Measurements from ENCODE around the gene IMPG2. TPM values are rescaled to one million over a fixed set of nuclear protein-coding genes. Genes with fewer than 3 reads are reported as not detected.

The IMPG2 gene
- total RNA-seq = 0.44 and 0.53 TPM in 2 replicates
- total RNA-seq (2013) = 0.37 TPM
- 0.21 and 0.22 TPM in 2 replicates for polyA plus RNA-seq
- polyA minus RNA-seq = 0.09 and 0.21 TPM in 2 replicates

DNA sequence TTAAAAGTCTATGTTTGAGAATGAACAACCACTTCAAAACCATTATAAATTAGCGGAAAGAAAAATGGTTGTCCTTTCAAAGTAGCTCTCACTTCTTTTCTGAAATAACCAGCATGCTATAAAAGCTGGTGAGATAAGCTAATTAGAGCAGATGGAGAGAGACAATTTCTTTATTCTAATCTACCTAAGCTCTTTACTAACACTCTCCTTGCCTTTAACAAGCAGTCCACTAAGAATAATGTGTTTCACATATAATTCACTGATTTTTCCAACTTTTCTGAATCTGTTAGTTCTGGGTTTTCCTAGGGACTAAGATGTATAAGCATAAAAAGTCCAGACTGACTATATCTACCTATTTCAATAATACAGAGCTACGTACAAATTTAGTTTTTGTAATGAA lies at the start of gene IMPG2:
IMPG2 (minus strand) TSS at position 101 of the 400 bp plus-strand sequence. CDS start 203 bp downstream, outside the sequence.
- Histone ChIP-seq H3K4me2 (replicated peaks; ENCODE audit: low read depth, low read length, poor library complexity, severe bottlenecking) (no peak within 1 kb of the TSS), H3K9me3 (ENCODE audit: control extremely low read depth in 1 of 3, control insufficient read depth in 2 of 3, insufficient read depth in 1 of 3, low read length in 2 of 3) (no peaks in the 10 kb centered on the region), H3K79me2 (ENCODE audit: control insufficient read depth, insufficient read depth, low read length) (no peaks in the 10 kb centered on the region), H3K4me3 (ENCODE audit: control extremely low read depth in 1 of 5, extremely low read depth in 1 of 5, insufficient read depth in 1 of 5, low read depth in 2 of 5, low read length in 4 of 5) (no peak within 1 kb of the TSS), H3K9ac (ENCODE audit: low read length) (no peak within 1 kb of the TSS), H3K27ac (ENCODE audit: low read length in 2 of 2) (no peak within 1 kb of the TSS), H2AFZ (ENCODE audit: insufficient read depth, low read depth, low read length, poor library complexity, severe bottlenecking) (no peak within 1 kb of the TSS), H3K27me3 (replicated peaks in 1 of 4; ENCODE audit: control extremely low read depth in 1 of 4, control insufficient read depth in 3 of 4, insufficient read depth in 4 of 4, low read length in 3 of 4) (no peaks in the 10 kb centered on the region), H3K4me1 (ENCODE audit: control insufficient read depth in 2 of 2, insufficient read depth in 2 of 2, low read length in 2 of 2) (no peaks in the 10 kb centered on the region), H4K20me1 (ENCODE audit: control insufficient read depth, insufficient read depth, low read length, poor library complexity, severe bottlenecking) (no peaks in the 10 kb centered on the region), H3K36me3 (replicated peaks in 1 of 2; ENCODE audit: control extremely low read depth in 1 of 2, control insufficient read depth in 1 of 2, extremely low read depth in 1 of 2, insufficient read depth in 2 of 2, low read length in 1 of 2) (peaks cover 0 to 3% of the 10 kb centered on the region in 2 experiments)
- Mint-ChIP-seq H3K27me3 (no peaks in the 10 kb centered on the region), H3K9me3 (ENCODE audit: insufficient read depth) (no peaks in the 10 kb centered on the region), H3K4me1 (no peaks in the 10 kb centered on the region), H3K27ac (no peak within 1 kb of the TSS), H3K4me3 (no peak within 1 kb of the TSS)
- intact Hi-C loops (cut with micrococcal nuclease) = no loop called here
- WGBS (ENCODE audit: insufficient coverage) = no CpG with 5 or more reads among the region's 2 CpGs
- ChIA-PET CTCF (no interaction called here), POLR2A (no interaction called here)
- no peak for DNase-seq
- no peak for TF ChIP-seq EZH2 (IDR thresholded peaks at IDR 0.05; ENCODE audit: borderline replicate concordance, insufficient read depth, low read depth, low read length, poor library complexity, severe bottlenecking)
- TF ChIP-seq, protein P1, sequence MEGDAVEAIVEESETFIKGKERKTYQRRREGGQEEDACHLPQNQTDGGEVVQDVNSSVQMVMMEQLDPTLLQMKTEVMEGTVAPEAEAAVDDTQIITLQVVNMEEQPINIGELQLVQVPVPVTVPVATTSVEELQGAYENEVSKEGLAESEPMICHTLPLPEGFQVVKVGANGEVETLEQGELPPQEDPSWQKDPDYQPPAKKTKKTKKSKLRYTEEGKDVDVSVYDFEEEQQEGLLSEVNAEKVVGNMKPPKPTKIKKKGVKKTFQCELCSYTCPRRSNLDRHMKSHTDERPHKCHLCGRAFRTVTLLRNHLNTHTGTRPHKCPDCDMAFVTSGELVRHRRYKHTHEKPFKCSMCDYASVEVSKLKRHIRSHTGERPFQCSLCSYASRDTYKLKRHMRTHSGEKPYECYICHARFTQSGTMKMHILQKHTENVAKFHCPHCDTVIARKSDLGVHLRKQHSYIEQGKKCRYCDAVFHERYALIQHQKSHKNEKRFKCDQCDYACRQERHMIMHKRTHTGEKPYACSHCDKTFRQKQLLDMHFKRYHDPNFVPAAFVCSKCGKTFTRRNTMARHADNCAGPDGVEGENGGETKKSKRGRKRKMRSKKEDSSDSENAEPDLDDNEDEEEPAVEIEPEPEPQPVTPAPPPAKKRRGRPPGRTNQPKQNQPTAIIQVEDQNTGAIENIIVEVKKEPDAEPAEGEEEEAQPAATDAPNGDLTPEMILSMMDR (IDR thresholded peaks at IDR 0.05) = no peak
- no peak for ATAC-seq (ENCODE audit: low read depth)

DNA sequence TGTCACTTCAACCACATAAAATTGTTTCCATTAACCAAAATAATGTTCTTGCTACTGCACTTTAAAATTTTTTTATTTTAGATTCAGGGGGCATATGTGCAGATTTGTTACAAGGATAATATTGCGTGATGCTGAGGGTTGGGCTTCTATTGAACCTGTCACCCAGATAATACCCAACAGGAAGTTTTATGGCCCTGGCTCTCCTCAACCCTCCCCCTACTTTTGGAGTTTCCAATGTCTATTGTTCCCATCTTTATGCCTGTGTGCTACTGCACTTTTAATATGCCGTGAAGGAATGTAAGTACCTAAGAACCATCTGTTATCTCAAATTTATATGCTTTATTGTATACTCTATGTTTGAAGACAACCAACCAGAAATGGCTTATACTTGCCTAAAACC lies 42.0 kb upstream of the IMPG2 start:
- Mint-ChIP-seq H3K9me3 (ENCODE audit: insufficient read depth) (peaks cover 8% of the 10 kb centered on the region), H3K27me3 (no peaks in the 10 kb centered on the region), H3K4me3 (no peak overlapping the region), H3K27ac (no peak overlapping the region), H3K4me1 (no peaks in the 10 kb centered on the region)
- H3K9ac ChIP-seq (ENCODE audit: low read length) = no peak overlapping the region
- peaks cover 6 to 60% of the 10 kb centered on the region in 2 experiments for H3K36me3 ChIP-seq (replicated peaks in 1 of 2; ENCODE audit: control extremely low read depth in 1 of 2, control insufficient read depth in 1 of 2, extremely low read depth in 1 of 2, insufficient read depth in 2 of 2, low read length in 1 of 2)
- TF ChIP-seq, protein P1 (IDR thresholded peaks at IDR 0.05) = no peak
- TF ChIP-seq EZH2 (IDR thresholded peaks at IDR 0.05; ENCODE audit: borderline replicate concordance, insufficient read depth, low read depth, low read length, poor library complexity, severe bottlenecking) = no peak
- ATAC-seq (ENCODE audit: low read depth) (no peak), DNase-seq (no peak)
- CTCF ChIA-PET = no interaction called here
- H3K27me3 ChIP-seq (replicated peaks in 1 of 4; ENCODE audit: control extremely low read depth in 1 of 4, control insufficient read depth in 3 of 4, insufficient read depth in 4 of 4, low read length in 3 of 4) = no peaks in the 10 kb centered on the region
- WGBS (ENCODE audit: insufficient coverage) = no CpG with 5 or more reads among the region's 2 CpGs
- intact Hi-C loops (cut with micrococcal nuclease) = no loop called here
- H3K4me3 ChIP-seq (ENCODE audit: control extremely low read depth in 1 of 5, extremely low read depth in 1 of 5, insufficient read depth in 1 of 5, low read depth in 2 of 5, low read length in 4 of 5) = no peak overlapping the region
- H3K9me3 ChIP-seq (ENCODE audit: control extremely low read depth in 1 of 3, control insufficient read depth in 2 of 3, insufficient read depth in 1 of 3, low read length in 2 of 3) = peaks cover 0 to 5% (median 4%) of the 10 kb centered on the region in 3 donors
- H3K4me1 ChIP-seq (ENCODE audit: control insufficient read depth in 2 of 2, insufficient read depth in 2 of 2, low read length in 2 of 2) = no peaks in the 10 kb centered on the region
- no peak overlapping the region for H3K27ac ChIP-seq (ENCODE audit: low read length in 2 of 2)
- H4K20me1 ChIP-seq (ENCODE audit: control insufficient read depth, insufficient read depth, low read length, poor library complexity, severe bottlenecking) = no peaks in the 10 kb centered on the region
- POLR2A ChIA-PET = no interaction called here
- no peak overlapping the region for H3K4me2 ChIP-seq (replicated peaks; ENCODE audit: low read depth, low read length, poor library complexity, severe bottlenecking)
- H2AFZ ChIP-seq (ENCODE audit: insufficient read depth, low read depth, low read length, poor library complexity, severe bottlenecking) = no peak overlapping the region
- no peaks in the 10 kb centered on the region for H3K79me2 ChIP-seq (ENCODE audit: control insufficient read depth, insufficient read depth, low read length)
